Natural killer cell (primary cell): ENCODE data around the gene TBX4. TPM values are rescaled to one million over a fixed set of nuclear protein-coding genes. Genes with fewer than 3 reads are reported as not detected.
A peak's percentile ranks its signal among the peaks of the same experiment; 100 is the strongest.

Experiments
- ATAC-seq, 3 donors: fragments of 150-1000 bp in 2 of 3; fragments of 200-7000 bp in 1 of 3; cut with Tn5 transposase; 1 replicate in 1 of 3; 2 replicates in 2 of 3; pipeline ENCODE4 v1.10.0; 2021; ENCODE audit warnings: mild to moderate bottlenecking in 2 of 3, moderate library complexity in 2 of 3
- DNase-seq, 2 donors: peaks; one replicate each; pipeline versions ENCODE4 v3.0.0 to v3.0.0-alpha.2; 2013 to 2021; ENCODE audit warnings: mixed read lengths in 1 of 2
- H3K27ac ChIP-seq: one replicate; pipeline ENCODE4 v1.5.1; 2013; ENCODE audit warnings: mild to moderate bottlenecking, low read length
- H3K27me3 ChIP-seq: one replicate; pipeline ENCODE4 v1.6.1; 2013; ENCODE audit warnings: low read length; ENCODE audit not compliant: control insufficient read depth, insufficient read depth
- H3K36me3 ChIP-seq: one replicate; pipeline ENCODE4 v1.6.1; 2013; ENCODE audit warnings: low read length; ENCODE audit not compliant: control insufficient read depth, insufficient read depth
- H3K4me1 ChIP-seq: one replicate; pipeline ENCODE4 v1.6.1; 2013; ENCODE audit warnings: low read length; ENCODE audit not compliant: control insufficient read depth, insufficient read depth
- H3K4me3 ChIP-seq: one replicate; pipeline ENCODE4 v1.5.1; 2013; ENCODE audit warnings: low read length
- H3K9me3 ChIP-seq: one replicate; pipeline ENCODE4 v1.6.1; 2013; ENCODE audit warnings: low read length; ENCODE audit not compliant: control insufficient read depth, insufficient read depth
- H3K27ac Mint-ChIP-seq, 2 donors: one replicate each; pipeline ENCODE4 v1.8.0; 2022; ENCODE audit warnings: mild to moderate bottlenecking in 2 of 2, mixed read lengths in 2 of 2, moderate library complexity in 1 of 2
- H3K27me3 Mint-ChIP-seq, 2 donors: one replicate each; pipeline ENCODE4 v1.8.0; 2022; ENCODE audit warnings: low read depth in 2 of 2, mixed read lengths in 2 of 2
- H3K36me3 Mint-ChIP-seq: one replicate; pipeline ENCODE4 v1.8.0; 2022; ENCODE audit warnings: mixed read lengths
- H3K4me1 Mint-ChIP-seq, 2 donors: one replicate each; pipeline ENCODE4 v1.8.0; 2022; ENCODE audit warnings: mixed read lengths in 2 of 2
- H3K4me3 Mint-ChIP-seq: one replicate; pipeline ENCODE4 v1.8.0; 2022; ENCODE audit warnings: mild to moderate bottlenecking, moderate library complexity, mixed read lengths
- H3K9me3 Mint-ChIP-seq, 2 donors: one replicate each; pipeline ENCODE4 v1.8.0; 2022; ENCODE audit warnings: mixed read lengths in 2 of 2
- CTCF ChIP-seq: fragments of 200-600 bp; IDR thresholded peaks from one replicate; pipeline ENCODE4 v1.8.0; 2022; ENCODE audit warnings: antibody characterized with exemption
- WGBS: methylation state at CpG from one replicate; pipeline ENCODE4 v1.1.7; 2013; ENCODE audit warnings: missing lambda C conversion rate; ENCODE audit not compliant: insufficient coverage; 5-methylcytosine and 5-hydroxymethylcytosine counted together
- intact Hi-C: fragments of 100-400 bp; cut with micrococcal nuclease; formaldehyde crosslinking; loops from one replicate; pipeline ENCODE4 v1.14.2; 2022
- total RNA-seq, 4 donors: library from RNA; stranded (reverse); fragments of 120-200 nt in 1 of 4; gene quantifications; one replicate each; pipeline versions ENCODE4 v1.2.3 to v1.2.4, GENCODE V29; 2013 to 2022

The TBX4 gene
- total RNA-seq, 3 donors from 2014 or later (not counting 1 experiment from before 2014, with no cell fraction given) = not detected

- Mint-ChIP-seq H3K4me3 (peak overlapping the region; percentile 75), H3K27ac (no peak overlapping the region), H3K36me3 (no peaks in the 10 kb centered on the region), H3K4me1 (peaks cover 0 to 27% of the 10 kb centered on the region in 2 donors), H3K27me3 (peaks cover 8 to 16% of the 10 kb centered on the region in 2 donors), H3K9me3 (no peaks in the 10 kb centered on the region)
- Histone ChIP-seq H3K4me1 (peaks cover 52% of the 10 kb centered on the region), H3K36me3 (no peaks in the 10 kb centered on the region), H3K27me3 (peaks cover 33% of the 10 kb centered on the region), H3K9me3 (peaks cover 2% of the 10 kb centered on the region), H3K27ac (no peak overlapping the region), H3K4me3 (no peak overlapping the region)
- intact Hi-C loops = loop anchor here (2.0 to 10.0 kb wide), 3 partner anchors 139 to 651 kb away; partner anchors contain the start of gene MED13
- TF ChIP-seq CTCF = no peak
- ATAC-seq (no peak), DNase-seq (no peak)
- 95% methylated on average over 8 of the region's 8 CpGs for WGBS
These were observed 38.5 kb upstream of the TBX4 start for GRCh38 chr17:61413661-61414126.

GRCh38 chr17:61414141-61414935 lies 37.9 kb upstream of the TBX4 start:
- intact Hi-C loops = loop anchor here (5.0 to 10.0 kb wide), 2 partner anchors 138 to 170 kb away; no protein-coding TSS in a partner anchor
- no peak for ATAC-seq
- peaks cover 0 to 23% of the 10 kb centered on the region in 2 donors for H3K4me1 Mint-ChIP-seq
- WGBS = 88% methylated on average over 16 of the region's 16 CpGs
- no peak overlapping the region for H3K27ac Mint-ChIP-seq
- H3K4me3 Mint-ChIP-seq = no peak overlapping the region
- H3K9me3 Mint-ChIP-seq = no peaks in the 10 kb centered on the region
- peaks cover 11 to 19% of the 10 kb centered on the region in 2 donors for H3K27me3 Mint-ChIP-seq
- H3K36me3 ChIP-seq = no peaks in the 10 kb centered on the region
- H3K27me3 ChIP-seq = peaks cover 29% of the 10 kb centered on the region
- peaks cover 2% of the 10 kb centered on the region for H3K9me3 ChIP-seq
- peaks cover 46% of the 10 kb centered on the region for H3K4me1 ChIP-seq
- H3K4me3 ChIP-seq = no peak overlapping the region
- H3K36me3 Mint-ChIP-seq = no peaks in the 10 kb centered on the region
- TF ChIP-seq CTCF = no peak
- DNase-seq = no peak
- H3K27ac ChIP-seq = no peak overlapping the region

- ATAC-seq = no peak
- Mint-ChIP-seq H3K4me3 (no peak overlapping the region), H3K27me3 (peaks cover 16 to 18% of the 10 kb centered on the region in 2 donors), H3K27ac (no peak overlapping the region), H3K36me3 (no peaks in the 10 kb centered on the region), H3K4me1 (peaks cover 0 to 23% of the 10 kb centered on the region in 2 donors), H3K9me3 (no peaks in the 10 kb centered on the region)
- H3K36me3 ChIP-seq = no peaks in the 10 kb centered on the region
- intact Hi-C loops = loop anchor here (5.0 to 10.0 kb wide), 2 partner anchors 137 to 170 kb away; no protein-coding TSS in a partner anchor
- no peak for DNase-seq
- WGBS = 92% methylated on average over 5 of the region's 5 CpGs
- no peak for TF ChIP-seq CTCF
- H3K4me3 ChIP-seq = no peak overlapping the region
- H3K27me3 ChIP-seq = peaks cover 27% of the 10 kb centered on the region
- H3K9me3 ChIP-seq = peaks cover 2% of the 10 kb centered on the region
- no peak overlapping the region for H3K27ac ChIP-seq
- H3K4me1 ChIP-seq = peaks cover 41% of the 10 kb centered on the region
These were observed 37.3 kb upstream of the TBX4 start for GRCh38 chr17:61414936-61415251.
